ENCODE results near the gene OPRM1.
"Not testable (repeated sequence)": the region's sequence is repeated elsewhere in the genome, so short reads cannot be mapped to it uniquely, and the experiment has no call there.

The OPRM1 gene

GRCh38 chr6:154206996-154207395 lies 168.0 kb downstream of the OPRM1 start:
- DNase-seq (ENCODE audit: low spot score): no peak

- no peak for DNase-seq (ENCODE audit: low spot score)
Observed at GRCh38 chr6:154209555-154209954, 170.5 kb downstream of the OPRM1 start.

GRCh38 chr6:154210678-154211077 lies 171.6 kb downstream of the OPRM1 start:
- no peak for DNase-seq (ENCODE audit: low spot score)

DNA sequence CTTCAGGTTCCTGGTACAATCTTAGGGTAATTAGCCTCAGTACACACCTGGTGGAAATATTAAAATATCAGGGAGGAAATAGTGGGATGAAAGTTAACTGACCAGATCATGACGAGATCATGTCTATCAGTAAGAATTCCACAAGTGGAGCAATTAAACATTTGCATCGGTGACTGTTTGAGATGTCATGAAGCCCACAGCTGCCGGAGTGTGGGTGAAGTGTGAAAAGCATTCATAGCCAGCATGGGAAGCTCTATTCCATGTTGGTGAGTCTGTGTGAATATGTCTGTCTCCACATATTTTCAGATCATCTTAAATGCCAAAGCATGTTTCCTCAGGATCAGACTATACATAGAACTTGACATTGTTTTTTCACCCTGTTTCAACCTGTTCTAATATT lies 174.7 kb downstream of the OPRM1 start:
- no peak for DNase-seq (ENCODE audit: low spot score)

- no peak for DNase-seq (ENCODE audit: low spot score)
Observed at GRCh38 chr6:154218301-154218700, 179.3 kb downstream of the OPRM1 start.

- DNase-seq (ENCODE audit: low spot score): no peak
Observed at GRCh38 chr6:154218787-154219186, 179.7 kb downstream of the OPRM1 start.

- DNase-seq (ENCODE audit: low spot score): no peak
Observed at GRCh38 chr6:154219250-154219649, 180.2 kb downstream of the OPRM1 start.

DNA sequence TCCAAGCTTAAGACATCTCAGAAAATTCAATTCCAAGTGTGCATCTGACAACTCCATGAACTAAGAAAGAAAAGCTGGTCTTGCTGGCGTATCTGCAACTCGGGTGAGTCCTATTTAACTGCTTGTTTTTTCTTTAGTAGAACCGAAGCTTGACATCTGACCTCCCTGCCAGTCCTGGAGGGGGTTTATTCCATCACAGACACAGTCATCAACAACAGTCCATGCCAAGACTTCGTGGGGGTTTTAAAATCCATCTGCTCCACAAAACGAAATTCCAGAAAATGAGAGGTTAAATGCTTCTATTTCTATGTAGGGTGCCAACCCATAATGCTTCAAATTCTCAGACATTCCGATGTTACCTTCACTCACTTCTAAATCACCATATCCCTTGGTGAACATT lies 183.7 kb downstream of the OPRM1 start:
- no peak for DNase-seq (ENCODE audit: low spot score)

DNA sequence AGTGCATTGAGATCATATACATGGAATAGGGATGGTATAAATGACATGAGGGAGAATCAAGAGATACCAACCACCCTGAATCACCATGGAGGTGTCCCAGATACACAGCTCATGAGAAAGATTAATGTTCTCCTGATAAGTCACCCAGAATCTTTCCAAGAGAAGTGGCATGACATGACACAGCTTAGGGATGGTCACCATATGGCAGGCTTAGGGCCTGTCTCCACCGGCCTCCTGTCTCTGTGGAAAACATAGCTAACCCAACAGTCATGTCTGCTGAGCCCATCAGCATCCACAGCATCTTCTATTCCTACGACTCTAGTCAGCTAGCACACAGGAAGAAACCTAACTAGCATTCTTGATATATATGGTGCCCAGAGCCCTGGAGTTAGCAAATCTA lies 184.3 kb downstream of the OPRM1 start:
- DNase-seq (ENCODE audit: low spot score): no peak

GRCh38 chr6:154226461-154226860 lies 187.4 kb downstream of the OPRM1 start:
- no peak for DNase-seq (ENCODE audit: low spot score)

DNA sequence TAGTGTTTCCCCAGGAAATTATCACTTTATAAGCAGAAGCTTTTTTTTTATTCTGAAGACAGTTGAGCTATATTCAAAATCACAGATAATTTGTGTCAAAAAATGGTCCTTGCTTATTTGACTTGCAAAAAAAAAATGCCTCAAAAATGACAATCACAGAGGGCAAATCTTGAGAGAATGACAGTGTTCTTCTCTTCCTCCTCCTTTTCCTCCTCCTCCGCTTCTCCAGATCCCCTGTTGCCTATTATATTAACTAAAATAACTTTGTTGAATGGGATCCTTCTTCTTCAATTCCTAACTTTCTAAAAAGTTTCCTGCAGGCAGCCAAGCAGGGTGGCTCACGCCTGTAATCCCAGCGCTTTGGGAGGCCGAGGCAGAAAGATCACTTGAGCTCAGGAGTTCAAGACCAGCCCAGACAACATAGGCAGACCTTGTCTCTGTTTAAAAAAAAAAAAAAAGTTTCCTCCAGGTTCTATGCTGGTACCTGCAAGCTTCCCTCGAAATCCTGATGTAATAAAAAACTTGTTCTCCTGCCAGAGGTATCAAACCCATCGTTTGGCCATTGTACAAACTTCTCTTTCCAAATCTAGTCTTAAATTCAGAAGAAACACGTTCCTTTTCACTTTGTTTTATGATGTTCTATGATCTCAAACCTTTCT lies 189.0 kb downstream of the OPRM1 start:
- DNase-seq (ENCODE audit: low spot score): no peak

DNA sequence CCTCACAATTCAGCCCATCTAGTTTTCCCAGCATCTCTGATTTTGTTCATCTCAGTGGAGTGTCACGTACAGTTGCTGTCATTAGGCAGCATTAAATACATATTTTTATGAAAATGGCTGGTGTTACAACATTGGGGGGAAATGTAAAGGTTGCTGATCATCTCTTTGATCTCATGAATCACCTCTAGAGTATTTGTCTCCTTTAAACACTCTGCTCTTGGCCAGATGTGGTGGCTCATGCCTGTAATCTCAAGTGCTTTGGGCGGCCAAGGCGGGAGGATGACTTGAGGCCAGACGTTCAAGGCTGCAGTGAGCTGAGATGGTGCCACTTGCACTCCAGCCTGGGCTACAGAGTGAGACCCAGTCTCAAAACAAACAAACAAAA lies 189.5 kb downstream of the OPRM1 start:
- no peak for DNase-seq (ENCODE audit: low spot score)

- DNase-seq (ENCODE audit: low spot score): no peak
Observed at GRCh38 chr6:154229786-154230185, 190.7 kb downstream of the OPRM1 start.

DNA sequence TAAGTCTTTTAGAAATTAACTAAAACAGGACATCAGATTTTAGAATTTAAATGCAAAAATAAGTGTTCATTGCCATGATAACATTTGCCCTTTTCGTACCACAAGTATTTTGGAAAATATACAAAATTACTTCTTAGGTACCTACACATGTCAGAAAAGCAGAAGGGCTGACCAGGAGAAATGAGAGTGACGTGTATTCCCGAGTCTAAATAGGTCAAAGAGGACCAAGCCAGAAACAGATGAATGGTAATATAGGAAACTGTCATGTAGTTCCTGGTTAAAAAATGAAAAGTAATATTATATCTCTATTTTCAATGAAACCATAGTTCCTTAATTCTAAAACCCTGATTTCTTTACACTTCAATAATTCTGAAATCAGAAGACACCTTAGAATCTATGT lies 191.4 kb downstream of the OPRM1 start:
- no peak for DNase-seq (ENCODE audit: low spot score)

GRCh38 chr6:154230910-154231595 lies 192.0 kb downstream of the OPRM1 start:
- DNase-seq (ENCODE audit: low spot score): no peak

GRCh38 chr6:154232013-154232910 lies 193.2 kb downstream of the OPRM1 start:
- DNase-seq (ENCODE audit: low spot score): no peak

DNA sequence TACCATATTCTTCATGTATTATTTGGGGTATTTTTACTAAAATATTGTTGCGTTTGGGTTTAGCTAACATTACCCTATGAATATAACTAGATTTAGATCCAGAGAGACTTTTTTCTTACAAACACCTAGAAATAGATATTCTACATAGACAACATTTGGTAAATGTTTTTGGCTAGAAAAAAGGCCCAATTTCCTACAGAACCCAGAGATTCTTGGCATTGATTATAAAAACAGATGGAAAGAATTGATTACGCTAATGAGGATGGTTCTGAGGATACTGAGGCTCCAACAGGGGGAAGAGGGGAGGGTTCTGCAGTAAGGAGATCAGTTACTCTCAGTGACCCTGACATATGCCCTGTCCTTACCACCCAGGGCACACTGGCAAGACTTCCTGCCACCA lies 194.3 kb downstream of the OPRM1 start:
- no peak for DNase-seq (ENCODE audit: low spot score)

DNA sequence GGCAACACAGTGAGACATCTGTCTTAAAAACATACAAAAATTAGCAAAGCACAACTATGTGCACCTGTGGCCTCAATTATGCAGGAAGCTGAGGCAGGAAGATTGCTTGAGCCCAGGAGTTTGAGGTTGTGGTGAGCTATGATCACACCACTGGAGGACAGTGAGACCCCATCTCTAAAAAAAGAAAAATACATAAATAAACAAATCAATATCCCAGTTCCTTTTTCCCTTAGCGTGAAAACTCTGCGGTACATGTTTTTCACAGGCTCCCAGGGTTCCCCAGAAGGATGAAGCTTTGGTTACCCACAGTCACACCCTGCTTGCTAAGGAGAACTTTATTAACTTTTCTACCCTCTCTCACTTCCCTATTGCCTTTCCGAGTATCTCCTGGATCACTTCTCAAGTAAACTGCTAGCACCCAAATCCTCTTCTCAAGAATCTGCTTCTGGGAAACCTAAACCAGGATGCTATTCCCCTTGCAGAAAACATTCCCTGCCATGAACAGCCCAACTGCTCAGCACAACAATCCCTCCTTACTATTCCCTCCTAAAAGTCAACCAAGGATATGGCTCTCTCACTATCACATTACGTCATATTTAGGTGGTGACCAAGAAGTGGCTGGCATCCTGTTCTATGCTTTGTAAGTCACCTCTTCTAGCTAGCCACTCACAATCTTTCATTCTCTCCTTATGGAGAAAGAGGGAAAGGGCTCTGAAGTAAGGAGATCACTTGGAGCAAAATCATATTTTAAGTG lies 195.2 kb downstream of the OPRM1 start:
- no peak for DNase-seq (ENCODE audit: low spot score)

DNA sequence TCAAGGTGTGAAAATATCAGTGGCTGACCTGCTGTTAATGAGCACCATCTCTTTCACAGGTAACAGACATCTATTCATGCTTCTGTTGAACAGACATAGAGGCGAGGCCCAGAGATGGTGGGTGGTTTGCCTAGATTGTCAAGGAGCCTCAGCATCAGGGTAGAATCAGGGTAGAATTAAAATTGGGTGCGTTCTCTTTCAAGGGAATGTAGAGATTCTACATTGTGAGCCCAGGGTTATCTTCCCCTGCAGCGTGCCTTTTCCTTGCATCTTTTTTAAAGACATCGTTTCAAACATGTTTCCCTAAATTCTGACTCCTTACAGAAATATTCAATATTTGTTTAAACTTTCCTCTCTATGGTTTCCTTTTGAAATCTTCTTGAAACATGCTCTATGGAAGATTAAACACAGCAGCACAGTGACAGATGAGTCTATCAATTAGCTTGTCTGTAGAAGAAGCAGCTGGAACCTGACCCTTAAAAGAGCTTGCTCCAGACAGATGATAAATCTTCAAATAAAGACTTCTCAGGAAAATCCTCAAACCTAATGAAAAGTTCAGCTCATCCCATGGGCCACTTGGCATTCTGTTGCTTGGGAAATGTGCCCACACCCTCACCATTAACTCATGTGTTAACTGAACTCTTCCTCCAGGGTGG lies 197.7 kb downstream of the OPRM1 start:
- no peak for DNase-seq (ENCODE audit: low spot score)

GRCh38 chr6:154238831-154239230 lies 199.8 kb downstream of the OPRM1 start:
- DNase-seq (ENCODE audit: low spot score): no peak

- DNase-seq (ENCODE audit: low spot score): no peak
Observed at GRCh38 chr6:154239392-154239791, 200.4 kb downstream of the OPRM1 start.

- DNase-seq (ENCODE audit: low spot score): not testable (repeated sequence)
Observed at GRCh38 chr6:154241061-154241460, 202.0 kb downstream of the OPRM1 start.
